HFFc6 (cell line): ENCODE results near the gene CARHSP1. TPM values are rescaled to one million over a fixed set of nuclear protein-coding genes. Genes with fewer than 3 reads are reported as not detected.

Source experiments
- DNase-seq: peaks from one replicate; pipeline ENCODE4 v3.0.0-alpha.2; 2018
- H3K27ac Mint-ChIP-seq: 2 replicates; pipeline ENCODE4 v1.8.0; 2020; ENCODE audit warnings: mild to moderate bottlenecking, mixed read lengths
- H3K27me3 Mint-ChIP-seq: 2 replicates; pipeline ENCODE4 v1.8.0; 2021; ENCODE audit warnings: mild to moderate bottlenecking, moderate library complexity, mixed read lengths; ENCODE audit not compliant: insufficient read depth
- H3K36me3 Mint-ChIP-seq: 2 replicates; pipeline ENCODE4 v1.8.0; 2021; ENCODE audit warnings: low read depth, mixed read lengths
- H3K4me1 Mint-ChIP-seq: 2 replicates; pipeline ENCODE4 v1.8.0; 2020; ENCODE audit warnings: low read depth, mixed read lengths
- H3K4me3 Mint-ChIP-seq: 2 replicates; pipeline ENCODE4 v1.8.0; 2020; ENCODE audit warnings: mild to moderate bottlenecking, moderate library complexity, mixed read lengths
- H3K9me3 Mint-ChIP-seq: 2 replicates; pipeline ENCODE4 v1.8.0; 2020; ENCODE audit warnings: mild to moderate bottlenecking, mixed read lengths
- CTCF ChIP-seq: fragments of 200-600 bp; sonication (generic); IDR thresholded peaks from 2 replicates; pipeline ENCODE4 v1.5.0; 2021; ENCODE audit warnings: antibody characterized with exemption, mild to moderate bottlenecking
- total RNA-seq, 6 experiments: library from RNA; stranded (reverse); fragmentation: NEBNext Ultra II Directional; extraction: Animal tissue kit (Norgen Biotek cat#: 25700); gene quantifications; 2 replicates in 1 of 6; 3 replicates in 5 of 6; pipeline ENCODE4 v1.2.3, GENCODE V29; 2021

Gene CARHSP1
- total RNA-seq, 6 experiments from 2014 or later = 91.4 to 114 (median 97.9) TPM

DNA sequence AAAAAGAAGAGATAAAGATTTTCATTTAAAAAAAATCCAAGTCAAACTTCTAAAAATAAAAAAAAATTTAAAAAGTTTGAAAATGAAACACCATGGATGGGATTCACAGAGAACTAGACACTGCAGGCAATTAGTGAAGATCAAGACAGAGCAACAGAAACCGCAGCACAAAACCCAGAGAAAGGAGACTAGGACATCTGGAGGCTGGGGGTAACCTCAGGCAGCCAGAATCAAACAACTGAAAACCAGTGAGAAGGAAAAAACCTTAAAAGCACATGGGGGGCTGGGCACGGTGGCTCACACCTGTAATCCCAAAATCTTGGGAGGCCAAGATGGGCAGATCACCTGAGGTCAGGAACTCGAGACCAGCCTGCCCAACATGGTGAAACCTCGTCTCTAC, 44.0 kb upstream of the CARHSP1 start:
- H3K27me3 Mint-ChIP-seq = no peaks in the 10 kb centered on the region; the same call in 1 of the 2 replicates
- H3K27ac Mint-ChIP-seq = no peak overlapping the region
- TF ChIP-seq CTCF = no peak
- H3K9me3 Mint-ChIP-seq = no peaks in the 10 kb centered on the region
- peaks cover 13% of the 10 kb centered on the region; the same call in 1 of the 2 replicates for H3K4me1 Mint-ChIP-seq
- H3K36me3 Mint-ChIP-seq = peaks cover 60% of the 10 kb centered on the region
- DNase-seq = no peak
- no peak overlapping the region for H3K4me3 Mint-ChIP-seq

- Mint-ChIP-seq H3K27me3 (peaks cover 1% of the 10 kb centered on the region), H3K4me1 (peaks cover 13% of the 10 kb centered on the region; the same call in 1 of the 2 replicates), H3K36me3 (peaks cover 63% of the 10 kb centered on the region), H3K9me3 (no peaks in the 10 kb centered on the region), H3K27ac (no peak overlapping the region), H3K4me3 (no peak overlapping the region)
- no peak for TF ChIP-seq CTCF
- DNase-seq = no peak
Observed at GRCh38 chr16:8910811-8911210, 42.0 kb upstream of the CARHSP1 start.

DNA sequence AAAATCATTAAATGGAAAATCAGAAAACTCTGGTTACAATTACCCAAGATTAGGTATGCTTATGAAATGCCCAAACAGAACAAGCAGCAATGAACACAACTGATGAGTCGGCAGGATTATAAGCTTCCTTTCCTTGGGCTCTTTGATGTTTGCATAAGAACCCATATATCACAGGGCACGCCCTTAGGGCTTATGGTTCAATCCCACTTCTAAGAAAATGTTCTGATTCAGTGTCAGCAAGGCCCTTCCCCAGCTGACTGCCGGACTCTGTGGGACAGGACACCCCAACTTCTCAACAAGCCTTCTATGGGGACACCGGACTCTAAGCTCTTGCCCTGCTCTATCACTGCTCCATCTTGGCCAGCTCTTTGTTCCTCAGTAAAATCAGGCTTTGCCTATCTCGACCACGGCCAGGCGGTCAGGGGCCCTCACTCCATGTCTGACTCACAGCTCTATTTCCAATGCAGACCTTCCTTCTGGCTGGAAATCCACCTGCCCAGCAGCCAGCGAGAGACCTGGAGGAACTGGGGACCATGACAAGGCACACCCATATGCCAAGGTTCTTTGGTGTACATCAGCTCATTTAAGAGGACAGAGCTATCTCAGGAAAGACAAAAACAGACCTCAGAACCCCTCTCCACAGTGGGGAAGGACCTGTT, 40.1 kb upstream of the CARHSP1 start:
- DNase-seq = no peak
- no peak for TF ChIP-seq CTCF
- H3K4me1 Mint-ChIP-seq = peaks cover 13% of the 10 kb centered on the region; the same call in 1 of the 2 replicates
- peaks cover 53% of the 10 kb centered on the region for H3K36me3 Mint-ChIP-seq
- H3K27me3 Mint-ChIP-seq = peaks cover 3% of the 10 kb centered on the region
- H3K4me3 Mint-ChIP-seq = no peak overlapping the region
- H3K9me3 Mint-ChIP-seq = no peaks in the 10 kb centered on the region
- peak overlapping the region; percentile 67; the same call in 1 of the 2 replicates for H3K27ac Mint-ChIP-seq

DNA sequence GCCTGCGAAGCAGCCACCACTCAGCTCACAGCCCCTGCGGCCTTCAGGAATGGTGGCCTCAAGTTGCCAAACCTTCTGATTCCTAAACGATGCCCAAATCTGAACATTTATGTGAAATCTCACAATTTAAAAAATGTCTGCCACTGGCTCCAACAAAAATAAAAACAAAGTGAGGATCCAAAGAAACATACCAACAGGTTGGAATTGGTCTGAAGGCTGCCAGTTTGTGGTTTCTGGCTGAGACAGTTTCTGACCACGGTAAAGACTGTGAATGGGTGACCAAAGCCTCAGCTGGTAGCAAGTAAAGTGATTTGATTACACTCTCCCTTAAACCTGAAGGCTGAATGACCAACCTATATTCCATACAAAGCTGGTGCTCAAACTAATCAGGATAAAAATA, 38.3 kb upstream of the CARHSP1 start:
- TF ChIP-seq CTCF = no peak
- H3K4me3 Mint-ChIP-seq = no peak overlapping the region
- peaks cover 13% of the 10 kb centered on the region; the same call in 1 of the 2 replicates for H3K4me1 Mint-ChIP-seq
- peaks cover 3% of the 10 kb centered on the region for H3K27me3 Mint-ChIP-seq
- no peak for DNase-seq
- no peak overlapping the region for H3K27ac Mint-ChIP-seq
- no peaks in the 10 kb centered on the region for H3K9me3 Mint-ChIP-seq
- peaks cover 52% of the 10 kb centered on the region for H3K36me3 Mint-ChIP-seq

DNA sequence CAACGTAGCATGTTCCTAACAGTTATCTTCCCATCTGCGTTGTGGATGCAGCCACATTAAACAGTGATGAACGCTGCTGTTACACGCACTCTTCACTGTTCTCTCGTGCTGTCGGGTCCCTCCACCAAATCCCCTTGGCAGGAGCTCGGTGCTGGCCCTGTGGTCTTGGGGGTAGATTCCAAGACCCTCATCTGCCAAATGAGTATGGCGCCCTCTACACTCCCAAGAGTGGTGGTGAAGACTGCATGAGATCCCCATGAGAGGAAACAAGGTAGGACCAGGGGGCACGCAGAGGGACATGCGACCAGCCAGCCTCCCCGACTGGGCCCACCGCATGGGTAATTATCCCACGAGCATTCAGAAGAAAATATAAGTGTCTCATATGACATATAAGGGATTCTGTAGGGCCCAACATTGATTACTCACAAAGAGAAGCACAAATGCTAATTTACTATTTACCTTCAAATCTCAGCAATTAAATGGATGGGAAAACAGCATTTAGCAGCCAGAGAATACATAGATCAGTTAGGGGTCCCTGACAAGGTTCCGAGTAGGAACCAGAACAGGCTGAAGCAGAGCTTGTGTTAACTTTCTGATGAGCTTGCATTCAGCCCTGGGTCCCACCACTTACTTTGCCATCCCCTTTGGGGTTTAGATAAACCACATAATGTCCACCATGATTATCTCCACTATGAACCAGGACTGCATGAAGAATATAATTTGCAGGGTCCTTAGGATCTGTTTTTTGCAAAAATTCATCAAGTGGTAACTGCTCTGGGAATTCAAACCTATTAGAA, 37.2 kb upstream of the CARHSP1 start:
- no peak for DNase-seq
- Mint-ChIP-seq H3K27me3 (peaks cover 3% of the 10 kb centered on the region; the same call in 1 of the 2 replicates), H3K9me3 (no peaks in the 10 kb centered on the region), H3K4me3 (no peak overlapping the region), H3K27ac (no peak overlapping the region; the same call in 1 of the 2 replicates), H3K36me3 (peaks cover 51% of the 10 kb centered on the region), H3K4me1 (peaks cover 13% of the 10 kb centered on the region; the same call in 1 of the 2 replicates)
- TF ChIP-seq CTCF = peak; percentile 37
